SK-MEL-5 (cell line): ENCODE data around the gene CCDC88C. TPM values are rescaled to one million over a fixed set of nuclear protein-coding genes. Genes with fewer than 3 reads are reported as not detected.

Experiments
- DNase-seq: peaks from one replicate; pipeline ENCODE4 v3.0.0-alpha.2; 2016; ENCODE audit warnings: low read depth, low spot score
- in situ Hi-C: cut with HindIII; loops from 2 replicates; pipeline ENCODE4 v1.10.0; 2016; ENCODE audit warnings: low sequenced_read_pairs, high pct_unique_total_duplicates, low pct_unique_long_range_greater_than_20kb
- total RNA-seq: library from RNA; depleted of rRNA; stranded (reverse); fragments of >200 nt; shearing (Covaris generic); gene quantifications from 2 replicates; pipeline ENCODE4 v1.2.3, GENCODE V29; 2014

The CCDC88C gene
- total RNA-seq, 1 experiment from 2014 or later, result 6.4 TPM

DNA sequence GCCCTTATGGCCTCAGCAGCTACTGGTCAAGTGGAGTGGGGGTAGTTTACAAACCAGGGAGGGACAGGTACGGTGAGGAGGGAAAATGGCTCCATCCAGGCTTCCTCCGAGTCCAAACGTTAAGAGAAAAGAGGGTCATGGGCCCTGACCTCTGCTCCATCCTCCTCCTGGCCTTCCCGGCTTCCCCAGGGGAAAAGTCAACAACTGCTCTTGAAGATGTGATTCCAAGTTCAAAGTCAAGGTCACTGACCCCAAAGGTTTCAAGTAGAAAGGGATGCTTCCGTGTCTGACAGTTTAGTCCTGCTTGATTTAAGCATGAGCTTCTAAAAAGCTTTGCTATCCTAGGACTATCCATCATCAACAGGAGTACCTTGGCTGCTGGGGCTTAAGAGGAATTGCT is 28.5 kb downstream of the CCDC88C start:
- DNase-seq, result no peak
- in situ Hi-C loops, result no loop called here

DNA sequence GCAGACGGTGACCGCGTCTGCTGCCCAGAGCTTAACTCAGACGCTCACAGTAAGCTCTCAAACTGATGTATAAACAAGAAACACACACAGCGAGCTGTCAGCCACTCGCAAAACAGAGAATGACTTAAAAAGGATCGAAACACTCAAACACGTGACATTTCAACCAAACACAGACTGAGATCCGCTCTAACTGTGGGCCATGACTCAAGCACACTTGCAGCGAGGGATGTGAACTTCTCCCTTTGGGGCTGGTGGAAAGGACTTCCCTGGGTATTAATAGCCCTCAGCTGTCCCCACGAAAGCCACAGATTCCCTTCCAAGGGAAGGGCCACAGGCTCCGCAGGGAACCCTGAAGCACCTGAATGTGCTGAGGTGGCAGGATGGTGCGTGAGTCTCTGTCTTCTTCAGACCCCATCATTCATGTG is 29.1 kb downstream of the CCDC88C start:
- in situ Hi-C loops, result no loop called here
- no peak for DNase-seq

DNA sequence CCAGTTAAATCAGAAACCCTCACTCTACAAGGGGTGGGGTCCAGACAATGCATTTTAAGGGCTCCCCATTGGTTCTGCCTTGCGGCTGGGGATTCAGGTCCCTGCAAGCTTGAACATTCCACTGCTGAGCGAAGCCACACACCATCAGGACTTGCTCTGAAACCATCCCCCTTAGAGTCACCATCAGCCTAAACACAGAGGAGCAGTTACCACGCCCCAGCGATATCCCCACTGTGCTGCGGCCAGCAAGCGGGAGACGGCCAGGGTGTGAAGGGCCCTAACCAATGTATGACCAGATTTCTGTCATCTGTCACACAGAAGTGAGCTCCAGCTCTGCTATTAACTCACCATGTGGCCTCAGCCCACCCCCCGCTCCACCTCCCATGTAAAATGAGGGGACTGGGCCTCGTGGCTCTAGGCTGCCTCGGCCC is 29.7 kb downstream of the CCDC88C start:
- in situ Hi-C loops, result no loop called here

DNA sequence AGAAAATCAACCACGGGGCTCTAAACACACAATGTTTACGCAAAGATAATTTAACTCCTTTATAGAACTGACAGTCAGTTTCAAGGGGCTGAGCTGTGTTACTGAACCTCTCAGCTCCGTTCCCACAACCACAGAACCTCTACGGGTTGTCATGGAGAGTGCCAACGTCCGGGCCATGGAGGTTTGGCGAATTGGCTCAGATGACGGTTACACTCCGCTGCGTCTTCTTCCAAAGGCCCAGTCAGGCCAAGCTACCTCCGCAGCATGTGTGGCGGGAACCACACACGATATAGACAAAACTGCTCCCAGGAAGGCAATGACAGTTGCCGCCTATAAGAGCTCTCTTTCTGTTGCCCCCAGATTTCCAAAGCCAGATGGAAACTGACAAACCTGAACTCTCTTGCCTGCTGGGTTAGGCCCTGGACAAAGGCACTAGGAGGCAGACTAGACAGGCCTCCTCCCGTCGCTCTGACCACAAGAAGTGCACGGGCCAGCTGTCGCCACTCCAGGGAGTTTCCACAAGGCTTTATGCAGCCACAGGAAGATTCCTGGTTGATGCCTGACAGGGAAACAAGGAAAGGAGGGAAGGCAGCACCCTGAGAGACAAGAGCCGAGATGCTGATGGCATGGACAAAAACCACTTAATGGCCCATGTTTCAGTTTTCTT is 30.3 kb downstream of the CCDC88C start:
- in situ Hi-C loops, result no loop called here
- no peak for DNase-seq

More for the DNA sequence above, 29.7 kb downstream of the CCDC88C start:
- DNase-seq, result no peak

DNA sequence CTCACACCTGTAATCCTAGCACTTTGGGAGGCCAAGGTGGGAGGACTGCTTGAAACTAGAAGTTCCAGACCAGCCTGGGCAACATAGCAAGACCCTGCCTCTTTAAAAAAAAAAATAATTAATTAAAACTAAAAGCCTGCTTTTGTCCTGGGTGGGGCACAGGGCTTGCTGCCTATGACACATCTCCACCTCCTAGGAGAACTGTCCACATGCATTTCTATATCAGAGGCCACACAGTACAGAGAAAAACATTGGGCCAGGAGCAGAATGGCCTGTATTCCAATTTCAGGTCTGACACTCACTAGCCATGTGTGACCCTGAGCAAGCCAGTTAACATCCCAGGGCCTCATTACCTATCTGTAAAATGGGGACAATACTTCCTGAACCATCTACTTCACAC is 31.9 kb downstream of the CCDC88C start:
- in situ Hi-C loops, result no loop called here
- no peak for DNase-seq

DNA sequence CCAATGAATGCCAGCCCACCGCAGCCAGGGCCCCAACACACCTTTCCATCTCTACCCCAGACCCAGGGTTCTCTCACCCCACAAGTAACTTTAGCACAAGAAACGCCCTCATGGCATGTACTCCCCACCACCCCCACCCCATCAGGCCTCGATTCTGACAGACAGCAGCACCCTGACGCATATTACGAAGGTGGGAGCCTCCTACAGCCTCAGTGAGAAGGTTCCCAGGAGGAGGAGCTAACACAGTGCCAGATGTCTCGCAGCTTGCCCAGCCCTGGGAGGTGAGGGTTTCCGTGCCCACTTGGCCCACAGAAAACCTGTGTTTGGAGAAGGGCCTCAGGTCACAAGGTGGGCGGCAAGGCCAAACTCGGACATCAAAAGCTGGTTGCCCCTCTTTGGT is 32.4 kb downstream of the CCDC88C start:
- in situ Hi-C loops, result no loop called here
- DNase-seq, result no peak

DNA sequence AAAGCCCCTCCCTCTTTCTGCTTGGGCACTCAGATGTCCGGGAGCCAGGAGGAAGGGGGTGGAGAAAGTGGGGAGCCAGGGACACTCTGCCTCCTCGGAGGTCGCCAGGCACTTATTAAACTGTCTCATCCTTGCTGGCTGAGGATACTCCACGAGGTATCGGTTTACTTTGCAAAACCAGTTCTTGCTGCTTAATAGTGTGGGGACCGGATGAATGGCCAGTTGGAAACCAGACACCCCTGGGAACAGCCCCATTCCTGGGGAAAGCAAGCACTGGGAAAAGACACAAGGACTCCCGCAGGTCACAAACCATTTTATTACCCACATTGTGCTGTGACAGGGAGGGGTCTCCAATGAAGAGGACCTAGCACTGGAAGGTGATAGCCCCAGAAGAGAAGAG is 34.2 kb downstream of the CCDC88C start:
- in situ Hi-C loops, result no loop called here
- no peak for DNase-seq

DNA sequence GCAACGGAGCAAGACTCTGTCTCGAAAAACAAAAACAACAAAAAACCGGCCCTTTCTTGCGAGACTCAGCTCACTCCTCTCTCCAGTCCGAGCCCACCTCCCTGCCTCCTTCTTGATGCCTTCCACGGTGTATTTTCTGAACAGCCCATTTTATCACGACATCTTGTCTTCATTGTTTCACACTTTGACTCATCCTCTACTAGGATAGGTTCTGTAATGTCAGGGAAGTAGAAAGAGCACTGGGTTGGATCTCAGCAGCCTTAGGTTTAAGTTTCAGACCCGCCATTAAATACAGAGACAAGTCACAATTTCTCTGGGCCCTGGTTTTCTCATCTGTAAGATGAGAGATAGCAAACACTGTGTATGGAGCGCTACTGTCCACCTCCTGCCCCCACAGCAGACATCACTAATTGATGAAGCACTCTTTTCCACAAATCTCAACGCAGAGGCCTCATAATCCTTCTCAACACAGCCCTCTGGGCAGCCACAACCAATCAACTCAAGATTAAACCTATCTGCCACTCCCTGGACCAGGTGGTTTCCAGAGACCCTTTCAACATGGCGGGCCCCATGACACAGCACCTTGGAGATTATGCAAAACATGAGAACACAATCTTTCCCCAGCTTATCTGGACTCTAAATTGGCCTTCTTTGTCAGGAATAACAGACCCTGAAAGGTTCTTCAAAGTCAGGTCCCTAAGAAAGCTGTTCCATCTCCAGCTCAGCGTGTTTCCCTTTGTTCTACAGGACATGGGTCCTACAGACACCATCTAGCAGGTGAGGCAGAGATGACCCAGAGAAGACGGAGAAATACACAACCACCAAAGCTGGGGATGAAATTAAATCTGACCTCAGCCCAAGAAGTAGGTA is 35.6 kb downstream of the CCDC88C start:
- no peak for DNase-seq
- in situ Hi-C loops, result no loop called here

DNA sequence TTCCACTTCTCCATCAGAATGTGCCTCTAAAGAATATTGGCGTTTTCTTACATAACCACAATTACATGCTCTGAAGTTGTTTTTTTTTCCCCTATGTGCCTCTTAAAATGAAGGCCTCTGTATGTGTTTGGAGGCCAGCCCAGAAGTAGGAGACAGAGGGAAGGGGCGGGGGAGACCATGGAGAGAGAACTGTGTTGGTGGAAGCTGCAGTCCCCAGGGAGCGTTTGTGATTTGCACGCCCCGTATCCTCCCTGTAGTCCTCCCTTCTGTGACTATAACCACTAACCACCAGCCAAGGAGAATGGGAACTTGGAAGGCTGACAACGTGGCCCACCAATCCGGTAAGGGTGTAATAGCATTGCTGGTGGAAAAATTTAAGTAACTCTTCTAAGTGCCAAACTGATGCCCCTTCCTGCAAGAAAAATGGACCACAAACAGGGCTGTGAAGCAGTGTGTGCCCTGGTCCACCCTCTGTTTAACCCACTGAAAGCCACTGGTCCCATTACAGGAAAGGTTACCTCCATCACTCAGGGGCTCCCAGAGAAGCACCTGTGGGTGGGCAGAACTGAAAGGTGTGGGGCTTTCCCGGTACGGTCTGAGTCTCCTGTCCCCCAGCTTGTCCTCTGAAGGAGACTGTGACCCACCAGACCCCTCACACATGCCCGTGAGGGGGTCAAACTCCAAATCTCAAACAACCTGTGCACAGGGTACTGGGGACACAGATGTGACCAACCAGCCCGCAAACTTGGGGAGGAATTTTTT is 36.8 kb downstream of the CCDC88C start:
- in situ Hi-C loops, result no loop called here
- peak; percentile 16 for DNase-seq

DNA sequence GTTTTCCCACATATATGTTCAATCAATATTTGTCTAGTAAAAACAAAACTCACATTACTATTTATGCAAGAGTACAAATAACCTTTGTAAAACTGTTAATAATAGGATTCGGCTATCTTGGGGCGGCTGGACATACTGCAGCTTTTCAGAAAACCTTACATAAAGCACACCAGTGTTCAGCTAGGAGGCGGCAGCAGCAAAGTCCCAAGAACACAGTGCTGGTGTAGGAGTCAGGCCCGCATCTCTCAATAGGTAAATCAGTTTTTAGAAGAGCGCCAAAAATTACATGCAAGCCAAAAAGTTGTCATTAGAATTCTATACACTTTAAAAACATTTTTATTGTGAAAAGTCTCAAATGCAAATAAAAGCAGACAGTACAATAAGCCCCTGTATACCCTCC is 37.5 kb downstream of the CCDC88C start:
- in situ Hi-C loops, result no loop called here
- DNase-seq, result no peak

DNA sequence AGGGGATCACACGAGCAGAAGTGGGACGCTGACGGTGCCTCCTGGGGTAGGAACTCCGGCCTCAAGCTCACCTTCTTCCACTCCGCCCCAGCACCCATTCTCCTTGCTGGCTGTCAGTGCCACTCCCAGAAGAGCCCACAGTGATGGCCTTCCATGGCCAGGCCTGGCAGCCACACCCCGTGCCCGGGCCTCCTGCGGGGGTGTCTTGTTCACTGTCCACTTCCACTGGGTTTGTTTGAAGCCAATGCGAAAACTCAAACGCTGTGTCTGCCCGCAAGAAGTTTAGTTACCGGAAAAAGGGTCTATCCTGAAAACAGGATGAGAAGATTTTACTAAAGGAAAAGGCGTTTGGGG is 38.1 kb downstream of the CCDC88C start:
- in situ Hi-C loops, result no loop called here
- no peak for DNase-seq

DNA sequence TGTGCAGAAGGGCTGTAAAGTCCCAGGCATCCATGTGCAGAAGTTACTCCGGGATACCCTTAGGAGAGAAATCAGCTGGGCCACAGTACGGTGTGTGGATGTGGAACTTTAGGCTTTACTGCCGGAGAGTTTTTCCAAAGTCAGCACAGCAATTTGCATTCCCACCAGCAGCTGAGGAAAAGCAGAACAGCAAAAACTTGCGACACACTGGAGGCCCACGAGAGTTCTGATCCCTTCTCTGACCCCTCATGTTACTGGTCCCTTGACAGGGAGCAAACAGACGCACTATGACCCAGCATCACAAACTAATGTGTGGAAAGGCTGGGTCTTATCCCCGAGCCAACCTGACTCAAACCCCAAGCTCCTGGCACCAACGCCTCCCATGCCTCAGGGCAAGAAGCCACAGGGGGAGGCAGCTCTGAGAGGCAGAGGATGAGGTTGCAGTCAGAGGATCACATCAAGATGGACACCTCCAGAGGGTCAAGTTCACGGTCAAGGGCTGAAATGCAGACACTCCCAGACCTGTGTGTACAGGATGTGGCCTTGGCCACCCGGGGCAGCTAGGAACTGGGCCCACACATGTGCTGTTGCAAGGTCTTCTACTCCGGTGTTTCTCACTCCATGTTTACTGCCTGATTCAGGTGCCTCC is 38.6 kb downstream of the CCDC88C start:
- in situ Hi-C loops, result no loop called here
- DNase-seq, result no peak

DNA sequence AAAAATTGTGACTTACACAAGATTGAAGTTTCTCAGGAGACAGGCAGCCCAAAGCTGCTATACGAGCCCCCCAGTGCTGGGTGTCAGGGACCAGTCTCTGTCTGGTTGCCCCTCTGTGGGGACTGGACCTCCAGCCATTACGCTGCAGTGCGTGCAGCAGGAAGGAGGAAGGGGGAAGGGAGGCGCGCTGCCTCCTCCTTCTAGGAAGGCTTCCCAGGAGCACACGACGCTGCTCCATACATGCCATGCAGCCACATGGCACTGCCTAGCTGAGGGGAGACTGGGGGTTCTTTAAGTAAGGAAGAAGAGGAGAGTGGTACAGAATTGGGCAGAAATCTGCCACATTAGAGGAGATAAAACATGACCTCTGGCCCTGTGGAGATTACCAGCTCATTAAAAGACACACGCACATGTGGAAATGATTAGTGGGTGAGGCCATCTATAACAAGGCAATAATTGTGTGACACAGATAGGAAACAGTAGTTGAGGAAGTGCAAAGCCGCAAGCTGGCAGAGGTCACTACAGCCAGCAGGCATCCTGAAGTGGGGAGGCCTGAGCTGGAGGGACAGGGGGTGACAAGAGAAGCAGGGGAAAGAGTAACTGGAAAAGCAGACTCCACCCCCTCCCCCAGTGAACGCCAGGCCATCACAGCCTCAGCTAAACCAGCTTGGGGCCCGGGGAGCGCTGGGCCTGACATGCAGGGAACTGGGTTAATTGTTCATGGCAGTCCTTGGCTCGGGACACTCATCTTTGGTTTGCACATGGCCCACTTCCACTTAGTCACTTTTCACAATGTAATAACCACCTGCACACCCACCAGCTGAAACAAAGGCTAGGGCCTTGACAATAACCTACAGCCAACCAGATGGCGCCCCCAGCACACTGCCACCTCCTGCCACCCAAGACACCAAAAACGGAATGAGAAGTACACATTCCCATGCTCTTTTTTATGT is 39.6 kb downstream of the CCDC88C start:
- in situ Hi-C loops, result no loop called here
- DNase-seq, result peak; percentile 21

DNA sequence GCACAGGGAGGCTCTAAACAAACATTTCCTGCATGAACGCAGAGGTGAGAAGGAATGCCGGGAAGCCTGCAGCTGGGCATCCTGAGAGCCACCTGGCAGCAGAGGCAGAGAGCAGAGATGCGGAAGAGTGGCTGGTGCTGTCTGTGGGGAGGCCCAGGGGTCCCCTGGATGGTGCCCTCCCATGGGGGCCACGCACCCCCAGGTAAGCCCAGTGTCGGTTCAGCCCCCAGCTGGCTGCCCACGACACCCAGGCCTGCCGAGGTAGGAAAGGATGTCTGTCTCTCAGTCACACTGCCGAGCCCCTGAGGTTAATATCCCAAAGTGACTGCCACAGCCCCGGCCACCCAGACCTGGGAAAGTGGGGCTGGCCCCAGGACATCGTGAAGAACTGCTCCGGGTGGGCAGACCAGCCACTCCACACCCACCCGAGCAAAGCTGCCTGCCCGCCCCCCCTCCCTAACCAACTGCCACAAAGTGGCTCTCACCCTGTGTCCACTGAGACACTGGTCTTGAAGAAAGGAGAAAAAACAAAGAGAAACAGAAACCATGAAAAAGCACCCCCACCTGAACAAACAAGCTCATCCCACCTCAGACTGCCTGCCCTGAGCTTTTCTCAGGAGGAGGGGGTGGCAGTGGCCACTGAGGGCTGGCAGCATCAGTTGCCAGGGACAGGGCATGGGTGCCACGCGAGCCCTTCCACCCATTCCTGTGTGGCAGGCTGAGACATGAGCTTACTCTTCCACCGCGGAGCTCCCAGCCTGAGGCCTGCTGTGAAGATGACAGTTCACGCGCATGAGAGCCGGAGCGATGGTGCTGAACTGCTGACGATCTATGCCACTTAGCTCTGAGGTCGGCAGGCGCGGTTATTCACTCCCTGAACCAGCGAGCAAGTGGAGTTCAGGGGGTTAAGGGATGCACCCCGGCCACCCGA is 40.8 kb downstream of the CCDC88C start:
- DNase-seq, result no peak
- in situ Hi-C loops, result no loop called here

DNA sequence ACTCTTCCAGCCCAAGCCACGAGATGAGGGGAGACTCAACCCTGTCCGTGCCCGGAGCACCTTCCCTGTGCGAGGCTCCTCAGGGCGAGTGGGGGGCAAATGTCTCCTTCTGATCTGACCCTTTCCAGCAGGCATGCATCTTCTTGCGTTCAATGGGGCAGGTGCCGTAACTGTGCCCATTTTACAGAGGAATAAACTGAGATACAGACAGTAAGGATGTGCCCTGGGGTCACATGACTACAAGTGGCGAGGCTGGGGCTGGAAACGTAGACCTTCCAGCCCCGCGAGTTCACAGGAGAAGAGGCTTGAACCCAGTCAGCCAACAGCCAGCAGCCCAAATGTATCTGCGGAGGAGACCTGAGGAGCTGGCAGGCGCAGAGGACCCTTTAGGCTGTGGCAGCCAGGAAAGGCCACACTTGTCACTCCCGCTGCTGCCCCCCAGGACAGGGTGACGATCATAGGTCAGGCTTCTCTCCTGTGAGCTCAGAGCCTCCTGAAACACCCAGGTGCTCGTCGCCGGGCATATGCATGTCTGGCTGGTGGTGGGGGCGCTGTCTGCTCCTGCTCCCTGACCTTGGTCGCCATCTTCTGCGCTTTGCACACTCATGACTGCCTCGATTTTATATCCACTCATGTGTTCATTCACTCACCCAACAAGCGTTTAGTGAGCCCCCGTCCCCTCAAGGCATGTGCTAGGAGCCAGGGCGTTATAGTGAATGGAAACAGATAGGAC is 41.7 kb downstream of the CCDC88C start:
- in situ Hi-C loops, result no loop called here
- DNase-seq, result no peak
